HG02763 (cell line): ENCODE results near the gene NEURL2.
"Not testable (repeated sequence)": the region's sequence is repeated elsewhere in the genome, so short reads cannot be mapped to it uniquely, and the experiment has no call there.

Source experiments
- ATAC-seq: cut with Tn5 transposase; IDR thresholded peaks from one replicate; pipeline ENCODE4 v1.9.1; 2021; ENCODE audit warnings: mild to moderate bottlenecking, moderate library complexity; ENCODE audit not compliant: unreplicated experiment

NEURL2 gene

GRCh38 chr20:45901332-45901731 is 10.3 kb upstream of the NEURL2 start:
- not testable (repeated sequence) for ATAC-seq

GRCh38 chr20:45899046-45899835 is 8.2 kb upstream of the NEURL2 start:
- ATAC-seq = no peak

DNA sequence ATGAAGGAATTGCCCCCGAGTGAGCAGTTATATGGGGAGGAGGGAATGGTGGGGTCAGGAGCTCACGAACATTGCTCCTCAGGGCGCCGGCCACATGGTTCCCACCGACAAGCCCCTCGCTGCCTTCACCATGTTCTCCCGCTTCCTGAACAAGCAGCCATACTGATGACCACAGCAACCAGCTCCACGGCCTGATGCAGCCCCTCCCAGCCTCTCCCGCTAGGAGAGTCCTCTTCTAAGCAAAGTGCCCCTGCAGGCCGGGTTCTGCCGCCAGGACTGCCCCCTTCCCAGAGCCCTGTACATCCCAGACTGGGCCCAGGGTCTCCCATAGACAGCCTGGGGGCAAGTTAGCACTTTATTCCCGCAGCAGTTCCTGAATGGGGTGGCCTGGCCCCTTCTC is 7.3 kb upstream of the NEURL2 start:
- ATAC-seq = no peak

- no peak for ATAC-seq
Observed at GRCh38 chr20:45897692-45898091, 6.7 kb upstream of the NEURL2 start.

GRCh38 chr20:45897289-45897688 is 6.3 kb upstream of the NEURL2 start:
- ATAC-seq = no peak

DNA sequence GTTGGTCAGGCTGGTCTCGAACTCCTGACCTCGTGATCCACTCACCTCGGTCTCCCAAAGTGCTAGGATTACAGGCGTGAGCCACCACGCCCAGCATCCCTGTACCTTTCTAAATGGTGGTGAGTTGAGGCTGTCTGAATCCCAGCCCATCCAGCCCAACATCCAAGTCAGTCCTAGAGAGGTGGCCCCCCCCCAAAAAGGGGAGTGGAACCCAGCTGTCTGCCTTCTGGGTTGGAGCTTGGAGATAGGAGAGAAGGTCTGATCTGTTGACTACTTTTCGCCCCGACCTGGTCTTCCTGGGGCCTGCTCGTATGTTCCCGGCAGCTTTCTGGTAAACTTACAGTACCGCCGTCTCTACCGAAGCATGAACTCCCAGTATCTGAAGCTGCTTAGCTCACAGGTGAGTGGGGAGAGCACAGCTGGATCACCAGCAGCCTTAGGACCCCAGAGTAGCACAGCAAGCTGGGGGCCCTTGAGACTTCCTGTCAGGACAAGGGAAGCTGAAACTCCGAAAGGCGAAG is 5.7 kb upstream of the NEURL2 start:
- ATAC-seq = no peak

DNA sequence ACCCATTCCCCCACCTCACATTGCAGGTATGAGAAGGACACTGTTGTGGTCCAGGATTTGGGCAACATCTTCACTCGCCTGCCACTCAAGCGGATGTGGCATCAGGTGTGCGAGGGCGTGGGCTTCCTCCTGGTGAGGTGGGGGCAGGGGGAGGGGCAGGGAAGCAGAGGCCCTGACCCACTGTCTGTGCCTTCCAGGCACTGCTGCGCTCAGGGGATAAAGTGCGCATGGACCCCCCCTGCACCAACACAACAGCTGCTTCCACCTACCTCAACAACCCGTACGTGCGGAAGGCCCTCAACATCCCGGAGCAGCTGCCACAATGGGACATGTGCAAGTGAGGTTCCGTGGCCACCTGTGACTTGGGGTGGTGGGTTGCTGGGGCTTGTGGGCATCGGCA is 3.8 kb upstream of the NEURL2 start:
- ATAC-seq = no peak

DNA sequence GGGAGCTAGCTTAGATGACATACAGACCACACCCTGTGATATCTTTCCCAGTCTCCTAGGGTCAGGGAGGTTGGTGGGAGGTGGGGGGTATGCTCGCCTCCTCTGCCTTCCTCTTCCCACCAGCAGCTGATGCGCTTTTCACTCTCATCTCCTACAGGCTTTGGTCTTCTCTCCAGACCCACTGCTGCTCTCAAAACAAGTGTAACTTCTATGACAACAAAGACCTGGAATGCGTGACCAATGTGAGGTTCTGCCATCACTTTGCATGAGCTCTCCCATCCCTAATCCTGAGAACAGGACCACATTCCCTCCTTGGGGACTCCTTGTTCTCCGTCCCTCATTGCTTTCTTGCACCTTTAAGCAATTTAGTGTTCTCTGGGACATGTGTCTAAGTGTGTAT is 2.8 kb upstream of the NEURL2 start:
- ATAC-seq = no peak

DNA sequence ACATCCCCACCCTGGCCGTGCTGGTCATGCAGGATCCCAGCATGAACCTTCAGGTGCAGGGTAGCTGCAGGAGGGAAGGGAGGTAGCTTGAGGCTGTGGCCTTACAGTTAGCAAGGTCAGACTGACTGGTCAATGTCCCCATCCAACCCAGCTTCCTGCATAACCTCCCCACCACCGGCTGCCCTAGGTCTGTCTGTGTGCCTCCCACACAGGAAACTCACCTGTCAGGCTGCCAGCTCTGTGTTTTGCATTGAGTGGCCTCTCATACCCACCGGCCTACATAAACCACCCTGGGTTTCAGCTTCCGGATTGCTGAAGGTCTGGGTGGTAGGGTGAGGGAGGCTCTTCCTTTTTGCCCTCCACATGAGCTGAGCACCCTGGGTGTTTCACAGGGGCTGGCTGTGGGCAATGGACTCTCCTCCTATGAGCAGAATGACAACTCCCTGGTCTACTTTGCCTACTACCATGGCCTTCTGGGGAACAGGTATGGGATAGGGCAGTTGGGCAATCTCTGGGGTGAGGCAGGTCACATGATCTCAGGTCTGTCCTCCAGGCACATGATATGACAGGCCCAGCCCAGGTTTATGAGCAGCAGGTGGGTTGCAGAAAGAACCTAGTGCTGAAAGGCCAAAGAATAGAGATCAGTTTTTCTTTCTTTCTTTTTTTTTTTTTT is 2.0 kb upstream of the NEURL2 start:
- no peak for ATAC-seq

- no peak for ATAC-seq
Observed at GRCh38 chr20:45892049-45892825, 1.2 kb upstream of the NEURL2 start.

DNA sequence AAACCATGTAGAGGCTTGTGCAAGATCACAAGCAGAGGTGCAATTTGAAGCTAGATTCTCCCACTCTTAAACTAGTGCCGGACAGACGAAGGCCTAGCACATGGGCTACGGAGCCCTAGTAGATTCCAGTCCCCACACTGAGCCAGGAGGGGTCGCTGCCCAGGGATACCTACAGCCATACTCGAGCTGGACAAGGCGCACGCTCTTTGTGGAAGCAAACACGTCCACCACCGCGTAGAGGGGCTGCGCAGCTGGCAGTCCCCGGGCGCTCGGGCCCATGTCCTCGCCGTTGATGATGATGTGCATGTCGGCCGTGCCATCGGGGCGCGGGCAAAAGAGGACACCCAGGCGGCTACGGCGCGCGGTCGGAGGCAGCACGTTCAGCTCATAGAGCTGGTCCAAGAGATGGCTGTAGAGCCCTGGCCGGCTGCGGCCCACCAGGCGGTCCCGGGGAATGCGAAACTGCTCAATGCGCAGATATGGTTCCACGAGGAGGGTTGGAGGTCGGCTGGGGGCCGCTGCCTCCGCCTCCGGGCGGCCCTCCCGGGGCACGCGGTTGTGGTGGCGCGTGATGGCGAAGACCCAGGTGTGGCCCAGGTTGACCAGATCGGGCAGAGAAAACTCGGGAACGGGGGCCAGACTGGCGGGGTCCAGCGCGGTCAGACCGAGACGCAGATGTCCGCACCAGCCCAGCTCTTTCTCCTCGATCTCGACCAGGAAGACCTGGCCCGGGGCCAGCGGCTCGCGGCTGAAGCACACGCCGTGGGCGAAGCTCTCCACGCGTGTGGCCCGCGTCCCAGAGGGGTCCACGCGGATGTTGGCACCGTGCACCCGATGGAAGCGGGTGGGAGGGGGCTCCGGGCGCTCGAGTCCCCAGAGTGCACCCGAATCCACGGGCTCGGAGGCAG is 677 bp downstream of the NEURL2 start:
- ATAC-seq = peak; percentile 15

GRCh38 chr20:45888681-45889080 is 2.3 kb downstream of the NEURL2 start:
- ATAC-seq = no peak

DNA sequence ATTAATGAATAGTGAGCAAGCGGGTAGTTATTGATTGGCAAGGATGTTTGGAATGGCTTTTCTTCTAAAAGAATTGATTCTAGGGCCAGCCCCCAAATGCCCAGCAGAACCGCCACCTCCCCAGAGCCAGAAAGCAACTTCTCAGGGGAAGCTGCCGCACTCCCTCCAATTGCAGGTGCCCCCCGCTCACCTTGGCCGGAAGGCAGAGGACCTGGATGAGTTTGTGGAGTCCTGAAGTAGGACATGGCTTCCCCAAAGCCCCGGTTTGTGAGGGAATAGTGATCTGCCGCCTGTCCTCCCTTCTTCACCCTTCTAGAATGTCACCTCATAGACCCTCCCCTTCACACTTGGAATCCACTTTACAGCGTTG is 3.7 kb downstream of the NEURL2 start, which contains the start of gene SPATA25:
SPATA25 (minus strand) TSS at position 277 of the 370 bp plus-strand sequence; CDS start at position 245, 32 bp downstream.
- no peak for ATAC-seq

DNA sequence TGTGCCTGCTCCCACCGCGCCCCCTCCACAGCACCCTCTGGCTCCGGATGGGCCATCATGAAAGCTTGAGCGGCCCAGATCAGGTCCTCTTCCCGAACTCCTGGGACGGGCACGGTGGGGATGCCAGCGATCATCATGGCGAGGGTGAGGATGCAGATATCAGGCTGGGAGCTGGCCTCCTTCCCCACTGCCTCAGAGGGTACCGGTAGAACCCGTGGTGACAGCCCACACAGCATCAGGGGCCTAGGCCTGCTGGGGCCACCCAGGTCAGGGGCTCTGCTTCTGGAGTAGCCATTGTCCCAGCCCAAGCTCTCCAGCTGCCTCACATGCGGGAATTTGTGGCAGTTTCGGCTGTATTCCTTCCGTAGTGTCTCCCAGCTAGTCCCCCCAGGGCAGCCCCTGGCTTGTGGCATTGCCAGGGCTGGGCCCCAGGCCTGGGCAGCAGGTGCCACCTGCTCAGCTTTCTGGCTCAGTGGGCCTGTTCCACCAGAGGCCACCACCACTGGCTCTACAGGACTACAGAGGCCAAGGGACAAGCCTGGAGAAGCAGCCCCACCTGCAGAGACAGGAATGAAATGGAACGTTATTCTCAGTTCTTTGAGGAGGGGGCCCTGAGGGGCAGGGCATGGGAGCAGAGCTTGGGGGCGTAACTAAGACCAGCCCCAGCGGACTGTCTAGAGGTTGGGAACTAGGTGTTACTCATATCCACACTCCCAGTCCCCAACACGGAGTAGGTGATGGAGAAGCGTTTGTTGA is 4.2 kb downstream of the NEURL2 start:
- no peak for ATAC-seq

DNA sequence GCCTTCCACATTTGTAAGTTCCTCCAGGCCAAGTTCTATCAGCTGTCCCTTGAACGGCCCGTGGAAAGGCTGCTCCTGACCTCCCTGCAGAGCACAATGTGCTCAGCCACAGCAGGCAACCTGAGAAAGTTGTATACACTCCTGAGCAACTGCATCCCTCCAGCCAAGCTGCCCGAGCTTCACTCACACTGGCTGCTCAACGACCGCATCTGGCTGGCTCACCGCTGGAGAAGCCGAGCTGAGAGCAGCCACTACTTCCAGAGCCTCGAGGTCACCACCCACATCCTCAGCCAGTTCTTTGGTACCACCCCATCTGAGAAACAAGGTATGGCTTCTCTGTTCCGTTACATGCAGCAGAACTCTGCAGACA is 7.9 kb downstream of the NEURL2 start:
- no peak for ATAC-seq

- ATAC-seq = no peak
Observed at GRCh38 chr20:45882469-45883099, 8.4 kb downstream of the NEURL2 start.

DNA sequence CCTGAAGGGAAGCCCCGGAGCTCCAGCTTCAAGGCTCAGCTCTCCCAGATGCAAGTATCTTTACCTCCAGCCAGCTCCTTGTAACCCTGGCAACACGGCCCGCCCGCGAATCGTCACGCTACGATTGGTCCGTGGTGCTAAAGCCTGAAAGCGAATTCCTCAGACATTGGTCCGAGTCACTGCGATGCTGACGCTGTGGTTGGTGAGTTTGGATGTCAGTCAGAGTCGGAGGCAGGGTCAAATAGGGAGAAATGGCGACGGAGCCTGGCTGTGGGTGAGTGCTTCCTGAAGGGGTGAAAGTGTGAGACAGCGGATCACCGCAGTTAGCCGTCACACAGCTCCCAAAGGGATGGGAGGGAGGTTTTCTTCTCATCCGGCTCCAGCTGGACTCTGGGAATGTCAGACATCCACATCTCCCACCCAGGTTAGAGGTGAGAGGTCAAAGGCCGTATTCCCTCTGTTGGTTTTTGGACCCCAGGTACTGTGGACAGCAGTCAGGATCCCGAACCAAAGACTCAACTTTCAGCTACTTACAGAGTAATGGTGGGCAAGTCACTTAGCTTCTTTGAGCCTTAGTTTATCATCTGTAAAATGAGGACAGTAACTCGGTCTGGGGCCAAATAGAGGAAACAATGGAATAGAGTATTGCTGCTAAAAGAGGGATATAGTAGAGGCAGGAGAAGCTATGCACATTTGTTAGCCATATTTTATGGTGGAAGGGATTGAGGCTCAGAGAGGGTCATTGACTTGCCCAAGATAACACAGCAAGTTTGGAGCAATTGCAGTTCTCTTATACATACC is 9.8 kb downstream of the NEURL2 start, which contains the start of gene ZSWIM1:
ZSWIM1 (plus strand) TSS at position 240 of the 801 bp plus-strand sequence. CDS start 1,366 bp downstream, outside the sequence.
- peak; percentile 95 for ATAC-seq

DNA sequence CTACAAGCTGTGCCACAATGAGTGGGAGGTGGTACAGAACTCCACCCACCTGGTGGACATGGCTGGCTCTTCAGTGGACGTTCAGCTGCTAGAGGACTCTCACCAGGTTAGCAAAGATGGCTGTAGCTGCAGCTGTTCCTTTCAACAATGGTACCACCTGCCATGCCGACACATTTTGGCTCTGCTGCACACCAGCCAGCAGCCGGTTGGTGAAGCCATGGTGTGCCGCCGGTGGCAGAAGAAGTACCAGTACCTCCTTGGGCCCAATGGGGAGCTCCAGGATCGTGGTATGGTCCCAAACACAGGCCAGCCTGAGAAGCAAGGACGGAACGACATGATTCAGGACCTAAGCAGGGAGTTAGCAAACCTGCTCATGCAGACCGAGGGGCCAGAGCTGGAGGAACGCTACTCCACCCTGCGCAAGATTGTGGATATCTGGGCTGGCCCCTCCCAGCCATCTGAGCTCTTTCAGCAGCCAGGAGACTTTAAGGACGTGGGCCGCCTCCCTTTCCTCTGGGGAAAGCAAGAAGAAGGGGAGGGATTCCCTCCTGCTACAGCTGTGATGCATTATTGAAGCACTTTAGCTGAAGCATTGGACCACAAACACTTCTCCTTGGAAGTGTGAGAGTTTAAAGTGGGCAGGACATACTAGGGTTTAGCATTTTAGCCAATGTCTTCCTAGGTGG is 12.8 kb downstream of the NEURL2 start:
- ATAC-seq = no peak
